SW 1271 (cell line): ENCODE results near the gene ESRP2.

Source experiments
- DNase-seq, 2 experiments: peaks; one replicate each; lab custom pipeline; 2025; lab: John Stamatoyannopoulos, UW

Gene ESRP2

GRCh38 chr16:68217506-68217905 lies 18.4 kb downstream of the ESRP2 start:
- DNase-seq, result no peak

GRCh38 chr16:68216240-68216639 lies 19.7 kb downstream of the ESRP2 start:
- no peak for DNase-seq

DNA sequence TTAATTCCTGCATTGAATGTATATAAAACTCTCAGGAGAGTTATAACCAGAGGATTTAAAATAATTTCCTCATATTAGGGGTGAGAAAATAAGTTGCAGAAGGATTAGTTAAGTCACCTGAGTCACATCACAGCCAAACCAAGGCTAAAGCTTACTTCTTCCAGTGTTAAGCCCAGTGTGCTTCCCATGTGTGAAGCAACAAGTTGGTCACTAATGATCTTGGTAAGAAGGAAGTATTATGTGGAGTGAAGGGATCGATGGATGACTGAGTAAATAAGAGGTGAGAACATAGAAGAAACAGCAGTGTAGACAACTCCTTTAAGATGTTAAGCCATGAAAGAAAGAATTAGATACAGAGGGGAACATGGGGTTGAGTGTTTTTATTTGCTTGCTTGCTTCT lies 20.6 kb downstream of the ESRP2 start:
- no peak for DNase-seq

GRCh38 chr16:68214726-68215125 lies 21.2 kb downstream of the ESRP2 start:
- no peak for DNase-seq

GRCh38 chr16:68206245-68206644 lies 29.7 kb downstream of the ESRP2 start:
- DNase-seq, result no peak

DNA sequence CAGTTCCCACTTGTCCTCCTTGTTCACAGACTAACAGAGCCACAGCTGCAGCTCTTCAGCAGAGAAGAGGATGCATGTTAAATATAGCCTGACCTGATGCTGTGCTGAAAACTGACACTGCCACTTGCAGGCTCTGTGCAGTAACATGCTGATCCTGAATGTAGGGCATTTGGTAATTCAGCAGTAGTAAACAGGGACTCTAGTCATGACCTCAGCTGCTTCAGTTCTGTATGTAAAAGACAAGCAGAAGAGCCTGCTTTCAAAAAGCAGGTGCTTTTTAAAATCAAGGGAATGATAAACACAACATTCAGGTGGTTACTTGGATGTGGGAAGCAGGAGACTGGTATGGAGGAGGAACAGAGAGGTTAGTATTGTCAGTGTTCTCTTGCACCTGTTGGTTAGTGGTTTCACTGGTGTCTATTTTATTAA lies 33.8 kb downstream of the ESRP2 start:
- DNase-seq, result no peak

GRCh38 chr16:68200088-68200783 lies 35.7 kb downstream of the ESRP2 start:
- DNase-seq, result no peak

DNA sequence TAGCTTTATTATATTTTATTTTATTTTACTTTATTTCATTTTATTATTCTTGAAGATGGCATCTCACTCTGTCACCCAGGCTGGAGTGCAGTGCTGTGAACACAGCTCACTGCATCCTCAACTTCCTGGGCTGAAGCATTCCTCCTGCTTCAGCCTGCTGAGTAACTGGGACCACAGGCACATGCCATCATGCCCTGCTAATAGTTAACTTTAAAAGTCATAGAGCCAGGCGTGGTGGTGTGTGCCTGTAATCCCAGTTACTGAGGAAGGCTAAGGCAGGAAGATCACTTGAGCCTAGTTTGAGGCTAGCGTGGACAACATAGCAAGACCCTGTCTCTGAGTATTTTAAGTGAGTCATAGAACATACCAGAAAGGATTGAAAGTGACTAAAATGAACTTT lies 38.7 kb downstream of the ESRP2 start:
- DNase-seq, result no peak

DNA sequence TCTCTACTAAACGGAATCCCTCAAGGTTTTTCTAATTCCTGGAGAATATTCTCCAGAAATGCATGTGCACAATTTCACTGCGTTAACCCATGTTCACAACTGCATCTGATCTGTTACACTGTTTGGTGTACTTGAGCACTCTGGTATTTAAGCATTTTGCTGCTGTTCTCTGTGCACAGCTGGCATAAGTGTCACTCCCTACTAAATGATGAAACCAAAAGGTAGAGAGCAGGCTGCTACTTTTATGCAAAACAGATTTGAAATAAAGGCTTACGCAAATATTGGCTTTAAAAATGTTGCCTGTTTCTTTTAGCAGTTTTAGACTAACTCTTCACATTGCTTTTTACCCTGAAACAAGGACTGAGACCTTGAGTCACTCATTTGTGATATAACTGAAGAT lies 41.7 kb downstream of the ESRP2 start:
- no peak for DNase-seq

- DNase-seq, result no peak
Measured at GRCh38 chr16:68190736-68191510, 45.0 kb downstream of the ESRP2 start.

DNA sequence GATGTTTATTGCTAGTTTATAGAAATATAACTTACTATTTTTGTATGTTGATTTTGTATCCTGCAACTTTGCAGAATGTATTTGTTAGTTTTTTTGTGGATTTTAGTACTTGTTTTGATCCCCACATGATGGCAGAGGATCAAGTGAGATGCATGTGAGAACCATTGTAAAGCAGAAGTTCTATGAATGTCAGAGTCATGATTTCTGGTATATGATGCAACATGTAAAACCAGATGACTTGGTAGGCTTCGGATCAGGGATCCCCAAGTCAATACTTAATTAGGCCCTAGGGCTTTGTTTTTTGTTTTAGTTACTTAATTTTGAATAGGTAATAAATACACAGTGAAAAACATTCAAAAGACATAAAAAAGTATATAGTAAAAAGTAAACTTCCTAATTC lies 45.8 kb downstream of the ESRP2 start:
- DNase-seq, result no peak

- DNase-seq, result no peak
Measured at GRCh38 chr16:68188170-68188569, 47.8 kb downstream of the ESRP2 start.

DNA sequence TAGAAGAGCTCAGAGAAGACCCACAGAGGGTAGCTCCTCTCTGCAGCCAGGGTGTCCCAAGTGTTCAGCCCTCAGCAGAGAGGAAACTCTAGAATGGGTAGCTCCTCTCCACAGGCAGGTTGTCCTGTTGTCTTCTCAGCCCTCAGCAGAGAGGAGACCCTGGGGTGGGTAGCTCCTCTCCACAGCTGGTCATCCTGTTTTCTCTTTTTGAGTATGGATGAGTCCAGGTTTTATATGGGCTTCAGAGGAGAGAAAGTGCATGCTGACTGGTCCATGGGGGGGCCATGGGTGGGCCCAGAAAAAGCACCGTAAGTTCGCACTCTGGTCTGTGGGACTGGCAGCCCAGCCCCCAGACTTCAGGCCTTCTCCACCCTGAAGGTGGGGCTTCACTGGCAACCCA lies 48.4 kb downstream of the ESRP2 start:
- no peak for DNase-seq

GRCh38 chr16:68186877-68187276 lies 49.0 kb downstream of the ESRP2 start:
- no peak for DNase-seq

- DNase-seq, result no peak
Measured at GRCh38 chr16:68183046-68183445, 52.9 kb downstream of the ESRP2 start.

DNA sequence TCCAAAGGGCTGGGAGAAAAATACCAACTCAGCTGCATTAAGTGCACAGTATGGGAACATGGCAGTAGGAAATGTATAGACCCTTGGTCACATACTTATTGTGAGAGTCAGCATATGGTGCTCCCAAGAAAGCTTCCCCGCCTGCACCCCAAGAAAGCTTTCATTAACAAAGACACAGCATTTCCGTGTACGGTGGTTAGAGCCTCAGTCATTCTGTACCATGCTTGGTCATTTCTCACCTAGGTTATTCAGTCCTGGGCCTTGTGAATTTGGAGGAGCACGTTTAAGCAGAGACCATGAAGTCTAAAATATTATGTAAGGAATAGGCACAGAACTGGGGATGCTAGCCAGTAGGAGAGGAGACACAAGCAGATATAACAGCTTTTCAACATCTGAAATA lies 56.1 kb downstream of the ESRP2 start:
- no peak for DNase-seq

- no peak for DNase-seq
Measured at GRCh38 chr16:68179196-68179795, 56.6 kb downstream of the ESRP2 start.
